CD8-positive, alpha-beta memory T cell (primary cell): ENCODE measurements around the gene ABHD15. TPM values are rescaled to one million over a fixed set of nuclear protein-coding genes. Genes with fewer than 3 reads are reported as not detected.

Experiments used
- CTCF ChIA-PET: fragments of 350-600 bp; sonication (Branson Sonifier 250); formaldehyde crosslinking; loops from one replicate; lab custom pipeline; 2021; ENCODE audit warnings: antibody characterized with exemption; lab: Charles Lee
- POLR2A ChIA-PET: fragments of 350-600 bp; sonication (Branson Sonifier 250); formaldehyde crosslinking; loops from one replicate; lab custom pipeline; 2021; ENCODE audit warnings: antibody characterized with exemption; lab: Charles Lee
- DNase-seq, 5 donors: peaks; one replicate each; pipeline versions ENCODE4 v3.0.0 to v3.0.0-alpha.2; 2020 to 2022; ENCODE audit warnings: mixed read lengths in 1 of 5
- H3K27ac ChIP-seq: one replicate; pipeline ENCODE4 v1.7.0; 2013; ENCODE audit warnings: low read depth, mild to moderate bottlenecking, low read length, moderate library complexity
- H3K27me3 ChIP-seq: 2 replicates; pipeline ENCODE4 v1.7.0; 2013; ENCODE audit warnings: low read length, mild to moderate bottlenecking; ENCODE audit not compliant: insufficient read depth, poor library complexity, severe bottlenecking
- H3K36me3 ChIP-seq: 2 replicates; pipeline ENCODE4 v1.7.0; 2013; ENCODE audit warnings: mild to moderate bottlenecking, low read length, moderate library complexity; ENCODE audit not compliant: insufficient read depth
- H3K4me1 ChIP-seq: 2 replicates; pipeline ENCODE4 v1.7.0; 2013; ENCODE audit warnings: mild to moderate bottlenecking, low read length, moderate library complexity; ENCODE audit not compliant: insufficient read depth
- H3K4me3 ChIP-seq: 2 replicates; pipeline ENCODE4 v1.7.0; 2013; ENCODE audit warnings: mild to moderate bottlenecking, low read length
- H3K9me3 ChIP-seq: 2 replicates; pipeline ENCODE4 v1.7.0; 2013; ENCODE audit warnings: mild to moderate bottlenecking, low read length
- H3K27ac Mint-ChIP-seq, 8 donors: one replicate each; pipeline ENCODE4 v1.8.0; 2020 to 2021; ENCODE audit warnings: mixed read lengths in 8 of 8, mild to moderate bottlenecking in 6 of 8, inconsistent platforms in 3 of 8, moderate library complexity in 3 of 8
- H3K27me3 Mint-ChIP-seq, 2 donors: one replicate each; pipeline ENCODE4 v1.8.0; 2020 to 2021; ENCODE audit warnings: mixed read lengths in 2 of 2, mild to moderate bottlenecking in 1 of 2, moderate library complexity in 1 of 2
- H3K36me3 Mint-ChIP-seq, 3 donors: one replicate each; pipeline ENCODE4 v1.8.0; 2020 to 2021; ENCODE audit warnings: mixed read lengths in 3 of 3, inconsistent platforms in 1 of 3, mild to moderate bottlenecking in 1 of 3
- H3K4me1 Mint-ChIP-seq, 3 donors: one replicate each; pipeline ENCODE4 v1.8.0; 2020 to 2021; ENCODE audit warnings: mixed read lengths in 3 of 3, inconsistent platforms in 1 of 3, mild to moderate bottlenecking in 1 of 3
- H3K4me3 Mint-ChIP-seq, 7 donors: one replicate each; pipeline ENCODE4 v1.8.0; 2020 to 2021; ENCODE audit warnings: mixed read lengths in 7 of 7, mild to moderate bottlenecking in 6 of 7, moderate library complexity in 4 of 7, inconsistent platforms in 2 of 7
- H3K9me3 Mint-ChIP-seq, 5 donors: one replicate each; pipeline ENCODE4 v1.8.0; 2020 to 2022; ENCODE audit warnings: mixed read lengths in 5 of 5, mild to moderate bottlenecking in 3 of 5, moderate library complexity in 2 of 5, inconsistent platforms in 1 of 5
- polyA plus RNA-seq: library from polyadenylated mRNA; unstranded; fragments of 300-500 nt; fragmentation: Illumina TruSeq; gene quantifications from one replicate; pipeline ENCODE4 v1.2.3, GENCODE V29; 2021
- total RNA-seq, 2 experiments: library from RNA; stranded (reverse); gene quantifications; one replicate each; pipeline ENCODE4 v1.2.3, GENCODE V29; 2021

Gene ABHD15
- total and polyA plus RNA-seq, 3 experiments from 2014 or later, result 18.3 to 22.6 (median 19.3) TPM

DNA sequence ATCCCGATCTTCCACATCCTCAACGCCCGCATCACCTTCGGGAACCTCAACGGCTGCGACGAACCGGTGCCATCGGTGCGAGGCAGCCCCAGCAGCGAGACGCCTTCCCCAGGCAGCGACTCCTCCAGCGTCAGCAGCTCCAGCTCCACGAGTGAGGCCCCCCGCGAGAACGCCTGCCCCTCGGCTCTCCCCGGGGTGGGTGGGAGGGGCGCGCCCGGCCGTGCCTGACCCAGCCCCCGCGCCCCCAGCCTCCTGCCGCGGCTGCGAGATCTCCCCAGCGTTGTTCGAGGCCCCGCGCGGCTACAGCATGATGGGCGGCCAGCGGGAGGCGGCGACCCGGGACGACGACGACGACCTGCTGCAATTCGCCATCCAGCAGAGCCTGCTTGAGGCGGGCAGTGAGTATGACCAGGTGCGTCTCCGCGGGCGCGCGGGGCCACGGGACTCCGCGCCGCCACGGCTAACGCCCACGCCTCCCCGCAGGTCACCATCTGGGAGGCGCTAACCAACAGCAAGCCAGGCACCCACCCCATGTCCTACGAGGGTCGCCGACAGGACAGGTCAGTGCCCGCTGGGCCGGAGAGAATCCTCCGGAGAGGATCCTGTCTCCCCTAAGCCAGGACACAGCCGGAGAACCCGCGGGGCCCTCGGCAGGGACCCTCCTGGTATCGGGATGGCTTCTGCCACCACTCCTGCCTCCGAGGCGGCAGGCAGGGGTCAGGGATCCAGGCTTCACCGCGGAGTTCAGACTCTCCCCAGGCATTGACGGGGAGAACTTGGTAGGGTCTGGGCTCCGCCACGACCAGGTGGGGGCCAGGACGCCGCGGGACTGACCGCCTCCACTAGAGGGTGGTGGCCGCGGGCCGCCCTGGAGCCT lies 45.8 kb upstream of the ABHD15 start:
- Mint-ChIP-seq H3K27ac (no peak overlapping the region), H3K27me3 (no peaks in the 10 kb centered on the region), H3K9me3 (no peaks in the 10 kb centered on the region), H3K4me3 (peak overlapping the region in 2 of 7 donors; percentile 37 to 41), H3K36me3 (no peaks in the 10 kb centered on the region), H3K4me1 (peaks cover 33 to 41% (median 34%) of the 10 kb centered on the region in 3 donors)
- Histone ChIP-seq H3K27ac (no peak overlapping the region), H3K4me1 (peaks cover 37% of the 10 kb centered on the region), H3K36me3 (no peaks in the 10 kb centered on the region), H3K9me3 (no peaks in the 10 kb centered on the region), H3K27me3 (no peaks in the 10 kb centered on the region), H3K4me3 (peak overlapping the region; percentile 53)
- CTCF ChIA-PET, result interaction anchor here (0.7 to 13.2 kb wide), 16 partner anchors 8 to 318 kb away, joined by 3 to 436 read pairs (median 4); partner anchors contain the start of genes ABHD15, ANKRD13B, GIT1 and SSH2
- POLR2A ChIA-PET, result interaction anchor here (0.9 to 1.2 kb wide), 2 partner anchors 25 to 47 kb away, joined by 4 to 7 read pairs; no protein-coding TSS in a partner anchor
- no peak for DNase-seq

GRCh38 chr17:29612094-29612403 lies 45.2 kb upstream of the ABHD15 start:
- peak overlapping the region in 1 of 7 donors; percentile 28 for H3K4me3 Mint-ChIP-seq
- H3K36me3 ChIP-seq, result no peaks in the 10 kb centered on the region
- no peak overlapping the region for H3K27ac ChIP-seq
- no peak overlapping the region for H3K27ac Mint-ChIP-seq
- H3K27me3 Mint-ChIP-seq, result no peaks in the 10 kb centered on the region
- H3K36me3 Mint-ChIP-seq, result no peaks in the 10 kb centered on the region
- peaks cover 32% of the 10 kb centered on the region for H3K4me1 ChIP-seq
- H3K4me3 ChIP-seq, result no peak overlapping the region
- no peaks in the 10 kb centered on the region for H3K9me3 Mint-ChIP-seq
- H3K4me1 Mint-ChIP-seq, result peaks cover 27 to 35% (median 32%) of the 10 kb centered on the region in 3 donors
- no peak for DNase-seq
- POLR2A ChIA-PET, result no interaction called here
- no peaks in the 10 kb centered on the region for H3K27me3 ChIP-seq
- CTCF ChIA-PET, result interaction anchor here (1.6 to 13.2 kb wide), 3 partner anchors 14 to 319 kb away, joined by 3 to 436 read pairs (median 15); partner anchors contain the start of genes ABHD15, GIT1, SSH2 and TP53I13
- H3K9me3 ChIP-seq, result no peaks in the 10 kb centered on the region

GRCh38 chr17:29611351-29612093 lies 44.7 kb upstream of the ABHD15 start:
- Histone ChIP-seq H3K27me3 (no peaks in the 10 kb centered on the region), H3K36me3 (no peaks in the 10 kb centered on the region), H3K27ac (no peak overlapping the region), H3K9me3 (no peaks in the 10 kb centered on the region), H3K4me3 (no peak overlapping the region), H3K4me1 (peaks cover 27% of the 10 kb centered on the region)
- no peaks in the 10 kb centered on the region for H3K9me3 Mint-ChIP-seq
- no peak for DNase-seq
- no peak overlapping the region for H3K27ac Mint-ChIP-seq
- H3K27me3 Mint-ChIP-seq, result no peaks in the 10 kb centered on the region
- ChIA-PET CTCF (interaction anchor here (1.6 to 13.2 kb wide), 3 partner anchors 15 to 319 kb away, joined by 3 to 436 read pairs (median 15); partner anchors contain the start of genes ABHD15, GIT1, SSH2 and TP53I13), POLR2A (no interaction called here)
- H3K36me3 Mint-ChIP-seq, result no peaks in the 10 kb centered on the region
- H3K4me3 Mint-ChIP-seq, result peak overlapping the region in 3 of 7 donors; percentile 15 to 37 (median 23)
- peaks cover 22 to 30% (median 27%) of the 10 kb centered on the region in 3 donors for H3K4me1 Mint-ChIP-seq

DNA sequence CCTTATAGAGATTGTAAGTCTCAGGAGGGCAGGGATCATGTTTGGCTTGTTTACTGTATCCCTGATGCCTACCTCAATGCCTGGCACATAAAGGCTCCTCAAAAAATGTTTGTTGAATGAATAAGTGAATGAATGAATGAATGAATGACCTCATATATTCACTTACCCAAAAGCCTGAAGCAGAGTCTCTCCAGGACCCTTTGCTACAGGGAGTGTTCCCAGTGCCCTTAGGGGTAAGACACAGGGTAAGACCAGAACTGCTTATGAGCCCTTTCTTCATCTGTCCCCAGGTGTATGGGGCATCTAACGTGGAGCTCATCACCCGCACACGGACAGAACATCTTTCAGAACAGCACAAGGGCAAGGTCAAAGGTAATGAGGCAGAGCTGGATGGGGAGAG lies 43.6 kb upstream of the ABHD15 start:
- no peaks in the 10 kb centered on the region for H3K36me3 ChIP-seq
- peaks cover 19% of the 10 kb centered on the region for H3K4me1 ChIP-seq
- POLR2A ChIA-PET, result interaction anchor here (1.0 kb wide), 1 partner anchor 18 kb away, joined by 3 read pairs; the partner anchor contains the start of gene ANKRD13B
- no peak overlapping the region for H3K27ac ChIP-seq
- H3K27ac Mint-ChIP-seq, result peak overlapping the region in 2 of 8 donors; percentile 32 to 82
- peak overlapping the region in 1 of 7 donors; percentile 9 for H3K4me3 Mint-ChIP-seq
- no peak overlapping the region for H3K4me3 ChIP-seq
- no peaks in the 10 kb centered on the region for H3K36me3 Mint-ChIP-seq
- no peaks in the 10 kb centered on the region for H3K27me3 ChIP-seq
- H3K9me3 ChIP-seq, result no peaks in the 10 kb centered on the region
- no peaks in the 10 kb centered on the region for H3K9me3 Mint-ChIP-seq
- DNase-seq, result no peak
- CTCF ChIA-PET, result interaction anchor here (0.6 to 13.2 kb wide), 2 partner anchors 34 to 241 kb away, joined by 3 to 436 read pairs; partner anchors contain the start of genes ABHD15, GIT1 and TP53I13
- H3K4me1 Mint-ChIP-seq, result peaks cover 16 to 19% (median 17%) of the 10 kb centered on the region in 3 donors
- no peaks in the 10 kb centered on the region for H3K27me3 Mint-ChIP-seq

GRCh38 chr17:29608986-29609385 lies 42.1 kb upstream of the ABHD15 start:
- H3K4me1 ChIP-seq, result peaks cover 5% of the 10 kb centered on the region
- no peak for DNase-seq
- no peaks in the 10 kb centered on the region for H3K36me3 ChIP-seq
- no peak overlapping the region for H3K27ac ChIP-seq
- H3K9me3 ChIP-seq, result no peaks in the 10 kb centered on the region
- no peaks in the 10 kb centered on the region for H3K36me3 Mint-ChIP-seq
- peaks cover 4% of the 10 kb centered on the region in 3 donors for H3K4me1 Mint-ChIP-seq
- POLR2A ChIA-PET, result interaction anchor here (0.8 kb wide), 1 partner anchor 9 kb away, joined by 3 read pairs; no protein-coding TSS in a partner anchor
- no peaks in the 10 kb centered on the region for H3K27me3 Mint-ChIP-seq
- H3K4me3 ChIP-seq, result no peak overlapping the region
- CTCF ChIA-PET, result interaction anchor here (1.1 to 13.2 kb wide), 4 partner anchors 8 to 33 kb away, joined by 3 to 436 read pairs (median 19); partner anchors contain the start of genes ABHD15, ANKRD13B, GIT1 and TP53I13
- H3K4me3 Mint-ChIP-seq, result no peak overlapping the region
- no peaks in the 10 kb centered on the region for H3K9me3 Mint-ChIP-seq
- H3K27ac Mint-ChIP-seq, result peak overlapping the region in 1 of 8 donors; percentile 75
- no peaks in the 10 kb centered on the region for H3K27me3 ChIP-seq

DNA sequence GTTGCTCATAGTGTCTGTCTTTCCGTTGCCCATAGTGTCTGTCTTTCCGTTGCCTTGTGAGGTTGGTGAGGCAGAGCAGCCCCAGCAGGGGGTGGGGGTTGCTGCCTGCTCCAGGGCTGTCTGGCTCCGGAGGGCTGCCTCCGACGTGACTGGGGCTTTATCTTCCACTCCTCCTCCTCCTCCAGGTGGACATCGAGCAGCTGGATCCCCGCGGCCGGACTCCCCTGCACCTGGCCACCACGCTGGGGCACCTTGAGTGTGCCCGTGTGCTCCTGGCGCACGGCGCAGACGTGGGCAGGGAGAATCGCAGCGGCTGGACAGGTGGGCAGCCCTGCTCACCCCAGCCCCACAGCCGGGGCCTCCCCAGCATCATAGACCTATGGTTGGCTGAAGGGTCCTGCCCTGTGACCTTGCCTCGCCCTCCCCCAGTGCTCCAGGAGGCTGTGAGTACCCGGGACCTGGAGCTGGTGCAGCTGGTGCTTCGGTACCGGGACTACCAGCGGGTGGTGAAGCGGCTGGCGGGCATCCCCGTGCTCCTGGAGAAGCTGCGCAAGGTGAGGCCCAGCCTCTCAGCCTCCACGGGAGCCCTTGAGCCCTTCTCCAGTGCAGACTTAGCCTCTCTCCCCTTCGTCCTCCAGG lies 40.8 kb upstream of the ABHD15 start:
- POLR2A ChIA-PET, result no interaction called here
- H3K4me3 Mint-ChIP-seq, result no peak overlapping the region
- H3K36me3 ChIP-seq, result no peaks in the 10 kb centered on the region

DNA sequence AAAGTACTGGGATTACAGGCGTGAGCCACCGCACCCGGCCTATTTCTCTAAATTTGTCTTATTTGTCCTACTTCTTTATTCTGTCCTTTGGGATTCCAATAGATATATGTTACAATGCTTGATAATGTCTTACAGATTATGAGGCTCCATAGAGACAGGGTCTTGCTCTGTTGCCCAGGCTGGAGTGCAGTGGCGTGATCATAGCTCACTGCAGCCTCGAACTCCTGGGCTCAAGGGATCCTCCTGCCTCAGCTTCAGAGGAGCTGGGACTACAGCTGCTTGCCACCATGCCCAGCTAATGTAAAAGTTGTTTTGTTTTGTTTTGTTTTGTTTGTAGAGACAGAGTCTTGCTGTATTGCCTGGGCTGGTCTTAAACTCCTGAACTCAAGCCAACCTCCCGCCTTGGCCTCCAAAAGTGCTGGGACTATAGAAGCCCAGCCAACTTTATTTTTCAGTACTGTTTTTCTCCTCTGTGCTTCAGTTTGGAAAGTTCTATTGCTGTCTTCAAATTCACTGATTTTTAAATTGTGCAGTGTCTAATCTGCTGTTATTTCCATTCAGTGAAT lies 36.4 kb upstream of the ABHD15 start:
- Mint-ChIP-seq H3K36me3 (no peaks in the 10 kb centered on the region), H3K4me3 (no peak overlapping the region), H3K9me3 (no peaks in the 10 kb centered on the region), H3K27me3 (no peaks in the 10 kb centered on the region), H3K27ac (no peak overlapping the region), H3K4me1 (no peaks in the 10 kb centered on the region)
- no peak overlapping the region for H3K4me3 ChIP-seq
- ChIA-PET CTCF (interaction anchor here (0.7 to 3.5 kb wide), 3 partner anchors 10 to 233 kb away, joined by 3 to 19 read pairs (median 3); partner anchors contain the start of gene ANKRD13B), POLR2A (no interaction called here)
- H3K4me1 ChIP-seq, result no peaks in the 10 kb centered on the region
- H3K27me3 ChIP-seq, result no peaks in the 10 kb centered on the region
- H3K27ac ChIP-seq, result no peak overlapping the region
- no peaks in the 10 kb centered on the region for H3K36me3 ChIP-seq
- no peak for DNase-seq
- H3K9me3 ChIP-seq, result no peaks in the 10 kb centered on the region

More for the DNA sequence above, 40.8 kb upstream of the ABHD15 start:
- CTCF ChIA-PET, result interaction anchor here (1.3 to 13.2 kb wide), 5 partner anchors 8 to 31 kb away, joined by 3 to 436 read pairs (median 13); partner anchors contain the start of genes ABHD15, ANKRD13B, GIT1 and TP53I13
- H3K9me3 ChIP-seq, result no peaks in the 10 kb centered on the region
- Mint-ChIP-seq H3K4me1 (no peaks in the 10 kb centered on the region), H3K36me3 (no peaks in the 10 kb centered on the region), H3K9me3 (no peaks in the 10 kb centered on the region), H3K27ac (peak overlapping the region in 1 of 8 donors; percentile 66), H3K27me3 (no peaks in the 10 kb centered on the region)
- H3K4me1 ChIP-seq, result no peaks in the 10 kb centered on the region
- H3K27me3 ChIP-seq, result no peaks in the 10 kb centered on the region
- no peak overlapping the region for H3K27ac ChIP-seq
- DNase-seq, result no peak
- H3K4me3 ChIP-seq, result no peak overlapping the region
